HUES48 (cell line): ENCODE data around the gene SCUBE2.

Experiments
- H3K27ac ChIP-seq: one replicate; pipeline ENCODE4 v1.7.0; 2013; ENCODE audit warnings: low read depth, low read length, inconsistent platforms
- H3K27me3 ChIP-seq: 2 replicates; pipeline ENCODE4 v1.6.1; 2013; ENCODE audit warnings: mild to moderate bottlenecking, low read length; ENCODE audit not compliant: control insufficient read depth, insufficient read depth
- H3K36me3 ChIP-seq: 2 replicates; pipeline ENCODE4 v1.6.1; 2013; ENCODE audit warnings: low read length; ENCODE audit not compliant: control insufficient read depth, insufficient read depth
- H3K4me1 ChIP-seq: 2 replicates; pipeline ENCODE4 v1.6.1; 2013; ENCODE audit warnings: mild to moderate bottlenecking, low read length; ENCODE audit not compliant: control insufficient read depth, insufficient read depth
- H3K4me3 ChIP-seq: 2 replicates; pipeline ENCODE4 v1.5.1; 2013; ENCODE audit warnings: mild to moderate bottlenecking, low read depth, low read length
- H3K9ac ChIP-seq: 2 replicates; pipeline ENCODE4 v1.6.1; 2013; ENCODE audit warnings: mild to moderate bottlenecking, low read depth, low read length, moderate library complexity
- H3K9me3 ChIP-seq: 2 replicates; pipeline ENCODE4 v1.6.1; 2013; ENCODE audit warnings: low read length; ENCODE audit not compliant: control insufficient read depth, insufficient read depth

The SCUBE2 gene

GRCh38 chr11:9059406-9059805 lies 32.0 kb downstream of the SCUBE2 start:
- H3K27me3 ChIP-seq: no peaks in the 10 kb centered on the region
- no peak overlapping the region for H3K27ac ChIP-seq
- H3K36me3 ChIP-seq: no peaks in the 10 kb centered on the region
- no peaks in the 10 kb centered on the region for H3K9me3 ChIP-seq
- H3K4me1 ChIP-seq: peaks cover 6% of the 10 kb centered on the region
- no peak overlapping the region for H3K4me3 ChIP-seq
- H3K9ac ChIP-seq: no peak overlapping the region

- H3K9me3 ChIP-seq: no peaks in the 10 kb centered on the region
- H3K27ac ChIP-seq: no peak overlapping the region
- no peak overlapping the region for H3K9ac ChIP-seq
- peaks cover 6% of the 10 kb centered on the region for H3K4me1 ChIP-seq
- no peak overlapping the region for H3K4me3 ChIP-seq
- no peaks in the 10 kb centered on the region for H3K36me3 ChIP-seq
- no peaks in the 10 kb centered on the region for H3K27me3 ChIP-seq
Observed at GRCh38 chr11:9057888-9058287, 33.5 kb downstream of the SCUBE2 start.

- Histone ChIP-seq H3K36me3 (no peaks in the 10 kb centered on the region), H3K9ac (no peak overlapping the region), H3K9me3 (no peaks in the 10 kb centered on the region), H3K4me3 (no peak overlapping the region), H3K27ac (no peak overlapping the region), H3K4me1 (peaks cover 6% of the 10 kb centered on the region), H3K27me3 (no peaks in the 10 kb centered on the region)
Observed at GRCh38 chr11:9057007-9057406, 34.4 kb downstream of the SCUBE2 start.

GRCh38 chr11:9056467-9056866 lies 34.9 kb downstream of the SCUBE2 start:
- H3K4me1 ChIP-seq: peaks cover 4% of the 10 kb centered on the region
- no peak overlapping the region for H3K9ac ChIP-seq
- no peak overlapping the region for H3K27ac ChIP-seq
- no peak overlapping the region for H3K4me3 ChIP-seq
- no peaks in the 10 kb centered on the region for H3K27me3 ChIP-seq
- no peaks in the 10 kb centered on the region for H3K9me3 ChIP-seq
- H3K36me3 ChIP-seq: no peaks in the 10 kb centered on the region

- Histone ChIP-seq H3K4me1 (peaks cover 4% of the 10 kb centered on the region), H3K4me3 (no peak overlapping the region), H3K9ac (no peak overlapping the region), H3K9me3 (no peaks in the 10 kb centered on the region), H3K27me3 (no peaks in the 10 kb centered on the region), H3K27ac (no peak overlapping the region), H3K36me3 (no peaks in the 10 kb centered on the region)
Observed at GRCh38 chr11:9053316-9054035, 37.9 kb downstream of the SCUBE2 start.

- H3K9me3 ChIP-seq: no peaks in the 10 kb centered on the region
- no peaks in the 10 kb centered on the region for H3K27me3 ChIP-seq
- H3K36me3 ChIP-seq: no peaks in the 10 kb centered on the region
- H3K4me1 ChIP-seq: peaks cover 2% of the 10 kb centered on the region; the same call in 1 of the 2 replicates
- no peak overlapping the region for H3K27ac ChIP-seq
- H3K4me3 ChIP-seq: no peak overlapping the region
- no peak overlapping the region for H3K9ac ChIP-seq
Observed at GRCh38 chr11:9052316-9052715, 39.1 kb downstream of the SCUBE2 start.

GRCh38 chr11:9049959-9050358 lies 41.4 kb downstream of the SCUBE2 start:
- H3K36me3 ChIP-seq: no peaks in the 10 kb centered on the region
- no peak overlapping the region for H3K4me3 ChIP-seq
- no peaks in the 10 kb centered on the region for H3K27me3 ChIP-seq
- H3K4me1 ChIP-seq: peaks cover 14% of the 10 kb centered on the region; the same call in 1 of the 2 replicates
- no peaks in the 10 kb centered on the region for H3K9me3 ChIP-seq
- H3K9ac ChIP-seq: no peak overlapping the region
- H3K27ac ChIP-seq: no peak overlapping the region

- Histone ChIP-seq H3K4me3 (no peak overlapping the region), H3K36me3 (no peaks in the 10 kb centered on the region), H3K27me3 (no peaks in the 10 kb centered on the region), H3K27ac (no peak overlapping the region), H3K4me1 (peaks cover 14% of the 10 kb centered on the region; the same call in 1 of the 2 replicates), H3K9ac (no peak overlapping the region), H3K9me3 (no peaks in the 10 kb centered on the region)
Observed at GRCh38 chr11:9047964-9048523, 43.4 kb downstream of the SCUBE2 start.

GRCh38 chr11:9046481-9046880 lies 44.9 kb downstream of the SCUBE2 start:
- peaks cover 14% of the 10 kb centered on the region; the same call in 1 of the 2 replicates for H3K4me1 ChIP-seq

GRCh38 chr11:9042488-9042887 lies 48.9 kb downstream of the SCUBE2 start:
- H3K4me1 ChIP-seq: peaks cover 18% of the 10 kb centered on the region
- H3K27ac ChIP-seq: no peak overlapping the region
- no peaks in the 10 kb centered on the region for H3K27me3 ChIP-seq
- no peaks in the 10 kb centered on the region for H3K36me3 ChIP-seq
- no peaks in the 10 kb centered on the region for H3K9me3 ChIP-seq
- H3K4me3 ChIP-seq: no peak overlapping the region
- no peak overlapping the region for H3K9ac ChIP-seq

More at GRCh38 chr11:9046481-9046880, 44.9 kb downstream of the SCUBE2 start:
- H3K9ac ChIP-seq: no peak overlapping the region
- H3K4me3 ChIP-seq: no peak overlapping the region
- no peaks in the 10 kb centered on the region for H3K36me3 ChIP-seq
- no peaks in the 10 kb centered on the region for H3K9me3 ChIP-seq
- H3K27ac ChIP-seq: no peak overlapping the region
- H3K27me3 ChIP-seq: no peaks in the 10 kb centered on the region

- no peak overlapping the region for H3K9ac ChIP-seq
- H3K27ac ChIP-seq: no peak overlapping the region
- no peaks in the 10 kb centered on the region for H3K27me3 ChIP-seq
- no peaks in the 10 kb centered on the region for H3K9me3 ChIP-seq
- H3K4me1 ChIP-seq: peaks cover 18% of the 10 kb centered on the region
- H3K4me3 ChIP-seq: no peak overlapping the region
- H3K36me3 ChIP-seq: no peaks in the 10 kb centered on the region
Observed at GRCh38 chr11:9041747-9042146, 49.7 kb downstream of the SCUBE2 start.
